ENCODE data around the gene ANKRD49.

- TF ChIP-seq CTCF (IDR thresholded peaks at IDR 0.05) (no peak), EP300 (IDR thresholded peaks at IDR 0.05) (no peak)
These were observed 42.6 kb downstream of the ANKRD49 start for GRCh38 chr11:94536386-94536785.
